Astrocyte of the cerebellum (primary cell): ENCODE measurements around the gene RASGRP3.

Source experiments
- DNase-seq: peaks from one replicate; pipeline ENCODE4 v3.0.0-alpha.2; 2011; ENCODE audit warnings: low read depth
- H3K4me3 ChIP-seq: 2 replicates; pipeline ENCODE4 v1.5.1; 2011; ENCODE audit warnings: mild to moderate bottlenecking, low read depth, low read length, moderate library complexity
- in situ Hi-C: cut with HindIII; loops from 2 replicates; pipeline ENCODE4 v1.10.0; 2017; ENCODE audit warnings: low sequenced_read_pairs
- TF ChIP-seq, protein P1 (sequence below): IDR thresholded peaks from 2 replicates; pipeline ENCODE4 v1.5.1; 2012; ENCODE audit warnings: low read length, low read depth, moderate library complexity, mild to moderate bottlenecking; ENCODE audit errors: missing control alignments

The RASGRP3 gene

DNA sequence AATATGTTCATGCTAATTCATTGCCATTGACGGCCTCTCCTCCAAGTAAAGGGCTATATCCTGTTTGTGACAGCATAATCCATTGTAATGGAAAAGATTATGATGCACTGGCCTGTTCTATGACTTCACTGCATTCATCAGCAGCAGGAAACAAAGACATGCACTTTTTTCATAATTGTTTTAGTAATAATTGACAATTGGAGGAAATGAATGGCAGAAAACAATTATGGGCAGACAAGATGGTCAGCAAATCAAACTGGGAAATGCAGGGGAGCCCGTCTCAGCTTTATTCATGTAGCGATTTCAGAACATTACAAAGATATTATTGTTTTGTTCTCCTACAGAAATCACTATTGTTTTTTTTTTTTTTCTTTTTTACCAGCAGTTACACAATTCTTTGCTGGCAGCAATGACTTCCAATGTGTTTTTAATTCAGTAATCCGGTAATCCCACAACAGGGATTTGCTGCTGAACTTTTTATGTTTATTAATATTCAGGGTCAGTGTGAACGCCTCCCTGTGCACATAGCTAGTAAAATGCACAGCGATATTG, 33.8 kb upstream of the RASGRP3 start:
- DNase-seq, result no peak
- in situ Hi-C loops, result no loop called here
- TF ChIP-seq, protein P1, sequence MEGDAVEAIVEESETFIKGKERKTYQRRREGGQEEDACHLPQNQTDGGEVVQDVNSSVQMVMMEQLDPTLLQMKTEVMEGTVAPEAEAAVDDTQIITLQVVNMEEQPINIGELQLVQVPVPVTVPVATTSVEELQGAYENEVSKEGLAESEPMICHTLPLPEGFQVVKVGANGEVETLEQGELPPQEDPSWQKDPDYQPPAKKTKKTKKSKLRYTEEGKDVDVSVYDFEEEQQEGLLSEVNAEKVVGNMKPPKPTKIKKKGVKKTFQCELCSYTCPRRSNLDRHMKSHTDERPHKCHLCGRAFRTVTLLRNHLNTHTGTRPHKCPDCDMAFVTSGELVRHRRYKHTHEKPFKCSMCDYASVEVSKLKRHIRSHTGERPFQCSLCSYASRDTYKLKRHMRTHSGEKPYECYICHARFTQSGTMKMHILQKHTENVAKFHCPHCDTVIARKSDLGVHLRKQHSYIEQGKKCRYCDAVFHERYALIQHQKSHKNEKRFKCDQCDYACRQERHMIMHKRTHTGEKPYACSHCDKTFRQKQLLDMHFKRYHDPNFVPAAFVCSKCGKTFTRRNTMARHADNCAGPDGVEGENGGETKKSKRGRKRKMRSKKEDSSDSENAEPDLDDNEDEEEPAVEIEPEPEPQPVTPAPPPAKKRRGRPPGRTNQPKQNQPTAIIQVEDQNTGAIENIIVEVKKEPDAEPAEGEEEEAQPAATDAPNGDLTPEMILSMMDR, result no peak

DNA sequence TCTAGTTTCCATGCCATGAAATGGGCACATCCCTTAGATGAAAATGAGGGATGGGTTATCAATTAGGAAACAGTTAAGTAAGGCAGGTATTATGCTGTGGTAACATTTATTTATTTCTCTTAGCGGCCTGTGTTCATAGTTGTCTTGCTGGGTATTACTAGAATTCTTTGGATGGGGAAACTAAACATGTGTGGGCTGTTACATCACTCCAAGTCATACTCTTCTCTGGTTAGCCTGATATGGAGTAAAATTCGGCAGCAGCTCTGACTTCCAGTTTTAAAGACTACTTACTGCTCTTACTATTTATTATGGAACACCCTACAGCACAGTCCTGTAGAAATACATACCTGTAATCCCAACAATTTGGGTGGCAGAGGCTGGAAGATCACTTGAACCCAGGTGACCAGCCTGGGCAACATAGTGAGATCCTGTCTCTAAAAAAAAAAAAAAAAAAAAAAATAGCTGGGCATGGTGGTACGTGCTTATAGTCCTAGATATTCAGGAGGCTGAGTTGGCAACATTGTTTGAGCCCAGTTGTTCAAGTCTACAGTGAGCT, 33.1 kb upstream of the RASGRP3 start:
- no peak for DNase-seq
- TF ChIP-seq, protein P1, result no peak
- H3K4me3 ChIP-seq, result no peak overlapping the region
- in situ Hi-C loops, result no loop called here

More for the DNA sequence above, 33.8 kb upstream of the RASGRP3 start:
- no peak overlapping the region for H3K4me3 ChIP-seq

DNA sequence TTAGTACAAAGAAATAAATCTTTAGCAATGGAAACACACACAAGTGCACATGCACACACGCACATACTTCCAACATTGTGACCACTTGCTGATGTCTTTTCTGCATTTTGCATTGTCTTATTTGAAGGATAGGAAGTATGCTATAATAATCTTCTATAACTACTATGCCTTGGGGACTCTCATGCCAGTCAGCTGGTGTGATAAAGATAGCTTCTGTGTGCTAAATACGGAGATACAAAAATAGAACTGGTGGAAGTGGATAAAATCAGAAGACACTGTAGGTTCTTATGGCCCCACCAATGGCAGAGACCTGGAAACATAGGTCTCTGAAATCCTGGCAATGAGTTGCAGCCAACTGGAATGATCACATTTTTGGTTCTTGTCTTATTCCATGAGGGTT, 31.5 kb upstream of the RASGRP3 start:
- in situ Hi-C loops, result no loop called here
- DNase-seq, result no peak
- TF ChIP-seq, protein P1, result no peak
- H3K4me3 ChIP-seq, result no peak overlapping the region

GRCh38 chr2:33448220-33448899, 28.1 kb upstream of the RASGRP3 start:
- in situ Hi-C loops, result no loop called here
- H3K4me3 ChIP-seq, result no peak overlapping the region
- TF ChIP-seq, protein P1, result no peak
- no peak for DNase-seq

DNA sequence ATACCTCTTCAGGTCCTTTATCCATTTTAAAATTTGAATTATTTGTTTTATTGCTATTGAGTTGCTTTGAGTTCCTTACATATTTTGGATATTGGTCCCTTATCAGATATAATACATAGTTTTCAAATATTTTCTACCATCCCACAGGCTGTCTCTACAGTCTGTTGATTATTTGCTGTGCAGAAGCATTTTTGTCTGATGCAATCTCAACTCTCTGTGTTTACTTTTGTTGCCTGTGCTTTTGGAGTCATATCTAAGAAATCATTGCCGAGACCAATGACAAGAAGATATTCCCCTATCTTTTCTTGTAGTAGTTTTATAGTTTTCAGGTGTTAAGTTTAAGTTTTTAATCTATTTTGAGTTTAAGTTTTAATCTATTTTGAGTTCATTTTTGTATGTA, 25.2 kb upstream of the RASGRP3 start:
- in situ Hi-C loops, result loop anchor here (10.0 kb wide), 1 partner anchor 56 kb away; no protein-coding TSS in a partner anchor
- H3K4me3 ChIP-seq, result no peak overlapping the region
- TF ChIP-seq, protein P1, result no peak
- DNase-seq, result no peak

DNA sequence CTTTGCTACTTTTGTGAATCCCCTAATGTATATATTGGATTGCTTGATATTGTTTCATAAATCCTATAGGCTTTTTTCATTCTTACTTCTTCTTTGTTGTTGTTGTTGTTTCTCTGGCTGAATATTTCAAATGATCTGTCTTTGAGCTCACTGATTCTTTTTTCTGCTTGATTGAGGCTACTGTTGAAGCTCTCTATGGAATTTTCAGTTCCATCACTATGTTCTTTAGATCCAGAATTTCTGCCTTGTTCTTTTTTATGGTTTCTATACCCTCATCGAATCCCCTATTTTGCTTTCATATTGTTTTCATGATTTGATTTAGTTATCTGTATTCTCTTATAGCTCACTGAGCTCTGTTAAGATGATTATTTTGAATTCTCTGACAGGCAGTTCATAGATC, 24.6 kb upstream of the RASGRP3 start:
- DNase-seq, result no peak
- no peak overlapping the region for H3K4me3 ChIP-seq
- TF ChIP-seq, protein P1, result no peak
- in situ Hi-C loops, result loop anchor here (10.0 kb wide), 1 partner anchor 57 kb away; no protein-coding TSS in a partner anchor
